Neutrophil (primary cell): ENCODE measurements around the gene REL.
"Not testable (repeated sequence)": the region's sequence is repeated elsewhere in the genome, so short reads cannot be mapped to it uniquely, and the experiment has no call there.

Source experiments
- H3K27ac ChIP-seq: fragments of 200-600 bp; sonication (generic); 2 replicates; pipeline ENCODE4 v1.5.1; 2016; ENCODE audit warnings: mild to moderate bottlenecking, moderate library complexity
- H3K27me3 ChIP-seq: fragments of 200-600 bp; sonication (generic); 2 replicates; pipeline ENCODE4 v1.6.0; 2016; ENCODE audit warnings: mild to moderate bottlenecking
- H3K36me3 ChIP-seq: fragments of 200-600 bp; sonication (generic); 2 replicates; pipeline ENCODE4 v1.5.1; 2017
- H3K4me1 ChIP-seq, 2 experiments: fragments of 200-600 bp in 1 of 2; sonication (generic) in 1 of 2; 1 replicate in 1 of 2; 2 replicates in 1 of 2; pipeline versions ENCODE4 v1.5.1 to v1.6.1; 2013 to 2016; ENCODE audit warnings: low read depth in 1 of 2, low read length in 1 of 2, mild to moderate bottlenecking in 1 of 2, moderate library complexity in 1 of 2; ENCODE audit not compliant: control insufficient read depth in 1 of 2, insufficient read depth in 1 of 2
- H3K4me3 ChIP-seq, 2 experiments: fragments of 200-600 bp in 1 of 2; sonication (generic) in 1 of 2; 1 replicate in 1 of 2; 2 replicates in 1 of 2; pipeline ENCODE4 v1.5.1; 2013 to 2016; ENCODE audit warnings: low read depth in 1 of 2, low read length in 1 of 2, mild to moderate bottlenecking in 1 of 2, moderate library complexity in 1 of 2
- H3K9me3 ChIP-seq: fragments of 200-600 bp; sonication (generic); 2 replicates; pipeline ENCODE4 v1.5.1; 2016
- CTCF ChIP-seq: fragments of 200-600 bp; sonication (generic); IDR thresholded peaks from 2 replicates; pipeline ENCODE4 v1.5.1; 2016; ENCODE audit warnings: antibody characterized with exemption

The REL gene

GRCh38 chr2:60925994-60926740 lies 44.8 kb downstream of the REL start:
- Histone ChIP-seq H3K9me3 (no peaks in the 10 kb centered on the region), H3K27ac (peak overlapping the region; percentile 93), H3K36me3 (peaks cover 23% of the 10 kb centered on the region), H3K27me3 (no peaks in the 10 kb centered on the region), H3K4me3 (peak overlapping the region; percentile 56 to 59), H3K4me1 (peaks cover 47 to 51% of the 10 kb centered on the region in 2 experiments)
- TF ChIP-seq CTCF = no peak

GRCh38 chr2:60926741-60927552 lies 45.6 kb downstream of the REL start:
- H3K27ac ChIP-seq = peak overlapping the region; percentile 93
- no peaks in the 10 kb centered on the region for H3K9me3 ChIP-seq
- H3K36me3 ChIP-seq = peaks cover 15% of the 10 kb centered on the region
- peak overlapping the region; percentile 56 to 59 for H3K4me3 ChIP-seq
- H3K27me3 ChIP-seq = no peaks in the 10 kb centered on the region
- peaks cover 51 to 54% of the 10 kb centered on the region in 2 experiments for H3K4me1 ChIP-seq
- peak; percentile 18 for TF ChIP-seq CTCF

GRCh38 chr2:60932061-60932460 lies 50.7 kb downstream of the REL start:
- H3K36me3 ChIP-seq, H3K9me3 ChIP-seq, H3K27me3 ChIP-seq, H3K4me3 ChIP-seq: not testable (repeated sequence)
- peaks cover 43 to 48% of the 10 kb centered on the region in 2 experiments for H3K4me1 ChIP-seq
- peak overlapping the region; percentile 13 for H3K27ac ChIP-seq

GRCh38 chr2:60932954-60933353 lies 51.6 kb downstream of the REL start:
- TF ChIP-seq CTCF = no peak
- H3K36me3 ChIP-seq = no peaks in the 10 kb centered on the region
- H3K4me3 ChIP-seq = no peak overlapping the region
- H3K27ac ChIP-seq = no peak overlapping the region
- H3K27me3 ChIP-seq = no peaks in the 10 kb centered on the region
- peaks cover 43 to 48% of the 10 kb centered on the region in 2 experiments for H3K4me1 ChIP-seq
- H3K9me3 ChIP-seq = no peaks in the 10 kb centered on the region

- Histone ChIP-seq H3K27me3 (no peaks in the 10 kb centered on the region), H3K9me3 (no peaks in the 10 kb centered on the region), H3K4me1 (peaks cover 48 to 54% of the 10 kb centered on the region in 2 experiments), H3K27ac (peak overlapping the region; percentile 52), H3K4me3 (no peak overlapping the region), H3K36me3 (no peaks in the 10 kb centered on the region)
- TF ChIP-seq CTCF = no peak
These were observed 52.9 kb downstream of the REL start for GRCh38 chr2:60934165-60934722.

- Histone ChIP-seq H3K27ac (peak overlapping the region; percentile 84), H3K36me3 (no peaks in the 10 kb centered on the region), H3K27me3 (no peaks in the 10 kb centered on the region), H3K4me3 (peak overlapping the region; percentile 15 to 26), H3K4me1 (peaks cover 47 to 52% of the 10 kb centered on the region in 2 experiments), H3K9me3 (no peaks in the 10 kb centered on the region)
- no peak for TF ChIP-seq CTCF
These were observed 55.4 kb downstream of the REL start for GRCh38 chr2:60936757-60937156.
